RPMI8226 (cell line): ENCODE measurements around the gene CCDC154.
"Not testable (repeated sequence)": the region's sequence is repeated elsewhere in the genome, so short reads cannot be mapped to it uniquely, and the experiment has no call there.

Source experiments
- DNase-seq: peaks from one replicate; pipeline ENCODE4 v3.0.0-alpha.2; 2015

CCDC154 gene

GRCh38 chr16:1474082-1474795, 29.9 kb upstream of the CCDC154 start:
- no peak for DNase-seq

GRCh38 chr16:1472974-1473373, 28.6 kb upstream of the CCDC154 start:
- no peak for DNase-seq

GRCh38 chr16:1471569-1472194, 27.3 kb upstream of the CCDC154 start:
- DNase-seq: no peak

GRCh38 chr16:1470481-1471251, 26.3 kb upstream of the CCDC154 start:
- no peak for DNase-seq

GRCh38 chr16:1469693-1470201, 25.4 kb upstream of the CCDC154 start:
- no peak for DNase-seq

- DNase-seq: not testable (repeated sequence)
These were observed 24.8 kb upstream of the CCDC154 start for GRCh38 chr16:1469141-1469540.

GRCh38 chr16:1468426-1468810, 24.1 kb upstream of the CCDC154 start:
- no peak for DNase-seq

GRCh38 chr16:1466968-1467521, 22.7 kb upstream of the CCDC154 start:
- DNase-seq: peak; percentile 46

- no peak for DNase-seq
These were observed 21.7 kb upstream of the CCDC154 start for GRCh38 chr16:1466054-1466453.

- DNase-seq: no peak
These were observed 21.2 kb upstream of the CCDC154 start for GRCh38 chr16:1465567-1465915.

- DNase-seq: no peak
These were observed 20.7 kb upstream of the CCDC154 start for GRCh38 chr16:1464894-1465566.

GRCh38 chr16:1464196-1464893, 20.0 kb upstream of the CCDC154 start:
- no peak for DNase-seq

- DNase-seq: no peak
These were observed 16.8 kb upstream of the CCDC154 start for GRCh38 chr16:1461146-1461545.

- DNase-seq: no peak
These were observed 16.3 kb upstream of the CCDC154 start for GRCh38 chr16:1460602-1461138.

- DNase-seq: no peak
These were observed 15.6 kb upstream of the CCDC154 start for GRCh38 chr16:1459967-1460366.

GRCh38 chr16:1458977-1459341, 14.6 kb upstream of the CCDC154 start:
- no peak for DNase-seq

GRCh38 chr16:1458336-1458976, 14.1 kb upstream of the CCDC154 start:
- DNase-seq: no peak

GRCh38 chr16:1457489-1458245, 13.3 kb upstream of the CCDC154 start:
- DNase-seq: no peak

- DNase-seq: no peak
These were observed 12.6 kb upstream of the CCDC154 start for GRCh38 chr16:1456951-1457350.
